Measurements from ENCODE around the gene RAI1. TPM values are rescaled to one million over a fixed set of nuclear protein-coding genes. Genes with fewer than 3 reads are reported as not detected.

The RAI1 gene
- total RNA-seq, 1 experiment from 2014 or later = 12.7 TPM

GRCh38 chr17:17727111-17727659 is 45.9 kb downstream of the RAI1 start:
- Histone ChIP-seq H3K36me3 (peaks cover 57% of the 10 kb centered on the region), H3K27me3 (replicated peaks) (no peaks in the 10 kb centered on the region), H3K4me3 (no peak overlapping the region), H3K27ac (no peak overlapping the region), H3K9me3 (replicated peaks) (no peaks in the 10 kb centered on the region), H3K4me1 (replicated peaks) (peaks cover 30% of the 10 kb centered on the region)
- no peak for DNase-seq (ENCODE audit: low read depth in 1 of 2, low spot score in 2 of 2)

GRCh38 chr17:17728146-17728545 is 46.9 kb downstream of the RAI1 start:
- Histone ChIP-seq H3K27me3 (replicated peaks) (no peaks in the 10 kb centered on the region), H3K9me3 (replicated peaks) (no peaks in the 10 kb centered on the region), H3K4me1 (replicated peaks) (peaks cover 34% of the 10 kb centered on the region), H3K4me3 (no peak overlapping the region), H3K27ac (no peak overlapping the region), H3K36me3 (peaks cover 53% of the 10 kb centered on the region)
- no peak for DNase-seq (ENCODE audit: low read depth in 1 of 2, low spot score in 2 of 2)

GRCh38 chr17:17728550-17729251 is 47.4 kb downstream of the RAI1 start:
- Histone ChIP-seq H3K27ac (no peak overlapping the region), H3K9me3 (replicated peaks) (no peaks in the 10 kb centered on the region), H3K4me3 (no peak overlapping the region), H3K4me1 (replicated peaks) (peaks cover 36% of the 10 kb centered on the region), H3K36me3 (peaks cover 52% of the 10 kb centered on the region), H3K27me3 (replicated peaks) (no peaks in the 10 kb centered on the region)
- DNase-seq (ENCODE audit: low read depth in 1 of 2, low spot score in 2 of 2) = no peak

- Histone ChIP-seq H3K9me3 (replicated peaks) (no peaks in the 10 kb centered on the region), H3K4me1 (replicated peaks) (peaks cover 32% of the 10 kb centered on the region), H3K27me3 (replicated peaks) (no peaks in the 10 kb centered on the region), H3K27ac (no peak overlapping the region), H3K36me3 (peaks cover 45% of the 10 kb centered on the region), H3K4me3 (no peak overlapping the region)
- DNase-seq (ENCODE audit: low read depth in 1 of 2, low spot score in 2 of 2) = no peak
Measured at GRCh38 chr17:17729620-17730249, 48.5 kb downstream of the RAI1 start.

GRCh38 chr17:17730250-17730935 is 49.1 kb downstream of the RAI1 start:
- H3K27me3 ChIP-seq (replicated peaks) = no peaks in the 10 kb centered on the region
- H3K36me3 ChIP-seq = peaks cover 45% of the 10 kb centered on the region
- no peaks in the 10 kb centered on the region for H3K9me3 ChIP-seq (replicated peaks)
- no peak overlapping the region for H3K4me3 ChIP-seq
- no peak overlapping the region for H3K27ac ChIP-seq
- DNase-seq (ENCODE audit: low read depth in 1 of 2, low spot score in 2 of 2) = no peak
- H3K4me1 ChIP-seq (replicated peaks) = peaks cover 27% of the 10 kb centered on the region

- DNase-seq (ENCODE audit: low read depth in 1 of 2, low spot score in 2 of 2) = no peak
Measured at GRCh38 chr17:17732444-17732843, 51.2 kb downstream of the RAI1 start.

GRCh38 chr17:17732892-17733670 is 51.8 kb downstream of the RAI1 start:
- Histone ChIP-seq H3K4me1 (replicated peaks) (peaks cover 45% of the 10 kb centered on the region), H3K4me3 (no peak overlapping the region), H3K27ac (peak overlapping the region; percentile 42), H3K36me3 (peaks cover 38% of the 10 kb centered on the region), H3K27me3 (replicated peaks) (no peaks in the 10 kb centered on the region), H3K9me3 (replicated peaks) (no peaks in the 10 kb centered on the region)
- DNase-seq (ENCODE audit: low read depth in 1 of 2, low spot score in 2 of 2) = peak in 1 of 2 experiments; percentile 57

More at GRCh38 chr17:17732444-17732843, 51.2 kb downstream of the RAI1 start:
- no peak overlapping the region for H3K4me3 ChIP-seq
- no peak overlapping the region for H3K27ac ChIP-seq
- H3K27me3 ChIP-seq (replicated peaks) = no peaks in the 10 kb centered on the region
- H3K4me1 ChIP-seq (replicated peaks) = peaks cover 38% of the 10 kb centered on the region
- no peaks in the 10 kb centered on the region for H3K9me3 ChIP-seq (replicated peaks)
- peaks cover 41% of the 10 kb centered on the region for H3K36me3 ChIP-seq

GRCh38 chr17:17736205-17737183 is 55.2 kb downstream of the RAI1 start:
- no peak for DNase-seq (ENCODE audit: low read depth in 1 of 2, low spot score in 2 of 2)
- Histone ChIP-seq H3K36me3 (peaks cover 18% of the 10 kb centered on the region), H3K27ac (no peak overlapping the region), H3K27me3 (replicated peaks) (no peaks in the 10 kb centered on the region), H3K4me3 (no peak overlapping the region), H3K4me1 (replicated peaks) (peaks cover 79% of the 10 kb centered on the region), H3K9me3 (replicated peaks) (no peaks in the 10 kb centered on the region)

- Histone ChIP-seq H3K4me3 (no peak overlapping the region), H3K4me1 (replicated peaks) (peaks cover 80% of the 10 kb centered on the region), H3K36me3 (peaks cover 14% of the 10 kb centered on the region), H3K27me3 (replicated peaks) (no peaks in the 10 kb centered on the region), H3K9me3 (replicated peaks) (no peaks in the 10 kb centered on the region), H3K27ac (peak overlapping the region; percentile 44)
- DNase-seq (ENCODE audit: low read depth in 1 of 2, low spot score in 2 of 2) = peak; percentile 85 to 95
Measured at GRCh38 chr17:17737961-17738894, 57.0 kb downstream of the RAI1 start.

- Histone ChIP-seq H3K9me3 (replicated peaks) (no peaks in the 10 kb centered on the region), H3K4me3 (no peak overlapping the region), H3K36me3 (peaks cover 18% of the 10 kb centered on the region), H3K27ac (peak overlapping the region; percentile 44), H3K4me1 (replicated peaks) (peaks cover 76% of the 10 kb centered on the region), H3K27me3 (replicated peaks) (no peaks in the 10 kb centered on the region)
- DNase-seq (ENCODE audit: low read depth in 1 of 2, low spot score in 2 of 2) = no peak
Measured at GRCh38 chr17:17738901-17739300, 57.6 kb downstream of the RAI1 start.

- no peaks in the 10 kb centered on the region for H3K27me3 ChIP-seq (replicated peaks)
- DNase-seq (ENCODE audit: low read depth in 1 of 2, low spot score in 2 of 2) = peak; percentile 65 to 76
- H3K27ac ChIP-seq = peak overlapping the region; percentile 44
- peaks cover 80% of the 10 kb centered on the region for H3K4me1 ChIP-seq (replicated peaks)
- H3K4me3 ChIP-seq = no peak overlapping the region
- H3K36me3 ChIP-seq = peaks cover 18% of the 10 kb centered on the region
- H3K9me3 ChIP-seq (replicated peaks) = no peaks in the 10 kb centered on the region
Measured at GRCh38 chr17:17739388-17740066, 58.3 kb downstream of the RAI1 start.
